SU-DHL-6 (cell line): ENCODE results near the gene GPR150.

Experiments used
- H2AFZ ChIP-seq: fragments of 200-600 bp; sonication (generic); 2 replicates; pipeline ENCODE4 v1.6.1; 2014; ENCODE audit warnings: low read depth, mild to moderate bottlenecking, moderate library complexity, mixed read lengths, antibody characterized with exemption, low read length; ENCODE audit not compliant: severe bottlenecking
- H3F3A ChIP-seq: fragments of 200-600 bp; shearing (Covaris generic); 2 replicates; pipeline ENCODE4 v1.6.0; 2016; ENCODE audit warnings: antibody characterized with exemption, mild to moderate bottlenecking; ENCODE audit not compliant: insufficient read depth
- H3K27ac ChIP-seq: fragments of 200-600 bp; sonication (generic); 2 replicates; pipeline ENCODE4 v1.5.1; 2016; ENCODE audit warnings: low read depth, mild to moderate bottlenecking, low read length, moderate library complexity, mixed read lengths
- H3K27me3 ChIP-seq: fragments of 200-600 bp; sonication (generic), shearing (Covaris generic); 2 replicates; pipeline ENCODE4 v1.6.0; 2014; ENCODE audit warnings: mild to moderate bottlenecking, low read length
- H3K36me3 ChIP-seq: fragments of 200-600 bp; sonication (generic); 2 replicates; pipeline ENCODE4 v1.6.1; 2014; ENCODE audit warnings: mild to moderate bottlenecking, low read length, mixed read lengths
- H3K4me2 ChIP-seq: fragments of 300-600, 200-600 bp; shearing (Covaris generic), sonication (generic); 2 replicates; pipeline ENCODE4 v1.6.0; 2014; ENCODE audit warnings: low read length, low read depth, mild to moderate bottlenecking; ENCODE audit not compliant: poor library complexity, severe bottlenecking
- H3K4me3 ChIP-seq: fragments of 200-600 bp; sonication (generic); 2 replicates; pipeline ENCODE4 v1.5.1; 2014; ENCODE audit warnings: antibody characterized with exemption, low read length, mild to moderate bottlenecking, mixed read lengths; ENCODE audit not compliant: insufficient read depth, poor library complexity, severe bottlenecking
- H3K79me2 ChIP-seq: fragments of 200-600 bp; sonication (generic); 2 replicates; pipeline ENCODE4 v1.6.1; 2014; ENCODE audit warnings: mild to moderate bottlenecking, low read length, moderate library complexity; ENCODE audit not compliant: insufficient read depth
- H3K9ac ChIP-seq: fragments of 200-600 bp; sonication (generic); 2 replicates; pipeline ENCODE4 v1.7.0; 2014; ENCODE audit warnings: mild to moderate bottlenecking, low read length
- H3K9me2 ChIP-seq: fragments of 200-600 bp; sonication (generic); replicated peaks from 2 replicates; pipeline ENCODE4 v1.6.1; 2014; ENCODE audit warnings: low read length; ENCODE audit not compliant: insufficient read depth
- H3K9me3 ChIP-seq: fragments of 200-600 bp; sonication (generic); 2 replicates; pipeline ENCODE4 v1.6.1; 2014; ENCODE audit warnings: low read length, mixed read lengths; ENCODE audit not compliant: insufficient read depth
- H4K20me1 ChIP-seq: fragments of 200-600 bp; sonication (generic); 2 replicates; pipeline ENCODE4 v1.6.1; 2014; ENCODE audit warnings: low read depth, mild to moderate bottlenecking, antibody characterized with exemption, low read length, moderate library complexity, mixed read lengths
- EZH2phosphoT487 ChIP-seq: fragments of 200-600 bp; sonication (generic), shearing (Covaris generic); conservative IDR thresholded peaks from 2 replicates; pipeline ENCODE4 v1.6.1; 2018; ENCODE audit warnings: mild to moderate bottlenecking, antibody characterized with exemption, low read length, moderate library complexity, mixed read lengths
- TF ChIP-seq, protein P1 (sequence below): fragments of 200-600 bp; sonication (generic); IDR thresholded peaks from one replicate; pipeline ENCODE4 v1.5.1; 2017; ENCODE audit warnings: antibody characterized with exemption, mild to moderate bottlenecking, low read length, moderate library complexity; ENCODE audit not compliant: insufficient read depth, poor library complexity, severe bottlenecking

GPR150 gene

DNA sequence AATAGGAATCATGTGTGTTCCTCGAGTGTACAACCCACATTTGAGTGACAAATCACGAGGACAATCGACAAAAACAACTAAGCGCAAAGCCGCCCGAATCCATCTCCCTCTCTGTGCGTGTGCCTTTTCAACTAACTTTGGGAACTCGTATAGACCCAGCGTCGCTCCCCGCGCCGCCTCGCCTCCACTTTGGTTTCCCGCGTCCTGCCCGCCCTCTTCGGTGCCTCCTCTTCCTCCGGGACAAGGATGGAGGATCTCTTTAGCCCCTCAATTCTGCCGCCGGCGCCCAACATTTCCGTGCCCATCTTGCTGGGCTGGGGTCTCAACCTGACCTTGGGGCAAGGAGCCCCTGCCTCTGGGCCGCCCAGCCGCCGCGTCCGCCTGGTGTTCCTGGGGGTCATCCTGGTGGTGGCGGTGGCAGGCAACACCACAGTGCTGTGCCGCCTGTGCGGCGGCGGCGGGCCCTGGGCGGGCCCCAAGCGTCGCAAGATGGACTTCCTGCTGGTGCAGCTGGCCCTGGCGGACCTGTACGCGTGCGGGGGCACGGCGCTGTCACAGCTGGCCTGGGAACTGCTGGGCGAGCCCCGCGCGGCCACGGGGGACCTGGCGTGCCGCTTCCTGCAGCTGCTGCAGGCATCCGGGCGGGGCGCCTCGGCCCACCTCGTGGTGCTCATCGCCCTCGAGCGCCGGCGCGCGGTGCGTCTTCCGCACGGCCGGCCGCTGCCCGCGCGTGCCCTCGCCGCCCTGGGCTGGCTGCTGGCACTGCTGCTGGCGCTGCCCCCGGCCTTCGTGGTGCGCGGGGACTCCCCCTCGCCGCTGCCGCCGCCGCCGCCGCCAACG, at the start of gene GPR150:
Gene GPR150, plus strand, starts transcription at position 58 of the 840 bp plus-strand sequence. Its CDS starts 189 bp downstream, at position 247.
- Histone ChIP-seq H3K9me3 (no peaks in the 10 kb centered on the region), H3F3A (no peaks in the 10 kb centered on the region), H3K36me3 (no peaks in the 10 kb centered on the region), H3K4me2 (peak within 1 kb of the TSS; percentile 40), H2AFZ (peak within 1 kb of the TSS; percentile 29), H3K27ac (no peak within 1 kb of the TSS), H4K20me1 (no peaks in the 10 kb centered on the region), H3K79me2 (no peaks in the 10 kb centered on the region), H3K27me3 (no peaks in the 10 kb centered on the region), H3K9me2 (no peaks in the 10 kb centered on the region), H3K4me3 (no peak within 1 kb of the TSS), H3K9ac (no peak within 1 kb of the TSS; the same call in 1 of the 2 replicates)
- TF ChIP-seq EZH2phosphoT487 = no peak
- TF ChIP-seq, protein P1, sequence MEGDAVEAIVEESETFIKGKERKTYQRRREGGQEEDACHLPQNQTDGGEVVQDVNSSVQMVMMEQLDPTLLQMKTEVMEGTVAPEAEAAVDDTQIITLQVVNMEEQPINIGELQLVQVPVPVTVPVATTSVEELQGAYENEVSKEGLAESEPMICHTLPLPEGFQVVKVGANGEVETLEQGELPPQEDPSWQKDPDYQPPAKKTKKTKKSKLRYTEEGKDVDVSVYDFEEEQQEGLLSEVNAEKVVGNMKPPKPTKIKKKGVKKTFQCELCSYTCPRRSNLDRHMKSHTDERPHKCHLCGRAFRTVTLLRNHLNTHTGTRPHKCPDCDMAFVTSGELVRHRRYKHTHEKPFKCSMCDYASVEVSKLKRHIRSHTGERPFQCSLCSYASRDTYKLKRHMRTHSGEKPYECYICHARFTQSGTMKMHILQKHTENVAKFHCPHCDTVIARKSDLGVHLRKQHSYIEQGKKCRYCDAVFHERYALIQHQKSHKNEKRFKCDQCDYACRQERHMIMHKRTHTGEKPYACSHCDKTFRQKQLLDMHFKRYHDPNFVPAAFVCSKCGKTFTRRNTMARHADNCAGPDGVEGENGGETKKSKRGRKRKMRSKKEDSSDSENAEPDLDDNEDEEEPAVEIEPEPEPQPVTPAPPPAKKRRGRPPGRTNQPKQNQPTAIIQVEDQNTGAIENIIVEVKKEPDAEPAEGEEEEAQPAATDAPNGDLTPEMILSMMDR = no peak

DNA sequence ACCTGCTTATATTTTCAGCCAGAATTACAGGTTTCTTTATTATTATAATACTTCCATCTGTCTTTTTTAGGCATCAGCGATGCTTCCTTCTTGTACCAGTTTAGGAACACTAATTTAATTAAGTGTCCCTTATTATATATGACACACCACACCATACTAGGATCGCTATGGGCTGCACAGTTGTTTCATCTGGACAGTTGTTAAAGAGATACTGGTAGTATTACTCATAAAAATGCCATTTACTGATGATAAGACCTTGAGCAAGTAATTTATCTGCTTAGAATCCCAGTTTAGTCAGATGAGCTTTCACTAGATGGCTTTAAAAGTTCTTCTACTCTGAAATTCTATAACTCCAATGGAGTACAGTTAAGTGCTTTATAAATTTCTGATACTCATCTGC, 47.9 kb upstream of the GPR150 start:
- H3K4me3 ChIP-seq = no peak overlapping the region
- TF ChIP-seq, protein P1 = no peak
- no peak for TF ChIP-seq EZH2phosphoT487
- no peak overlapping the region for H3K9ac ChIP-seq

DNA sequence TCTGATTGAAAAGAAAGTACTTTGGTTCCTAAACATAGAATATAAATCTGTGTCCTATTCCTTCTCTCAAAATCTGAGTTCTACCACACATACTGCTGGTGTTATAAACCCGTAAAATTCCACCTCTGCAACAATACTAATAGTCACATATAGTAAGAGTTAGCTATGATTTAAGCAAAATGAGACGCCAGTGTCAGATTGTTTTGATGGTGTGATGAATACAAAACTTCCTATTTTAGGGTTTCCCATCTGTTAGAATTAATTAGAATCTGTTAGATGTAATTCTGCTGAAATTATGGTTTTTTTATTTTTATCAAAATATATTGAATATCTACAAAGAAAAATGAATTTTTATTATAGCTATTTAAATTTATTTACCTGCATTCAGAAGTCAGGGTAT, 38.3 kb upstream of the GPR150 start:
- H3K9me2 ChIP-seq = no peaks in the 10 kb centered on the region
- H3K9ac ChIP-seq = no peak overlapping the region
- no peak overlapping the region for H3K27ac ChIP-seq
- 0 out of 2 replicates have a peak, but pooled peaks cover 5% of the 10 kb centered on the region for H3K79me2 ChIP-seq
- H4K20me1 ChIP-seq = no peaks in the 10 kb centered on the region
- no peak overlapping the region for H3K4me3 ChIP-seq
- no peaks in the 10 kb centered on the region for H3F3A ChIP-seq
- no peaks in the 10 kb centered on the region for H3K27me3 ChIP-seq
- no peak overlapping the region for H2AFZ ChIP-seq
- no peak overlapping the region for H3K4me2 ChIP-seq
- TF ChIP-seq, protein P1 = no peak
- TF ChIP-seq EZH2phosphoT487 = no peak
- no peaks in the 10 kb centered on the region for H3K9me3 ChIP-seq
- H3K36me3 ChIP-seq = no peaks in the 10 kb centered on the region

More for the DNA sequence above, 47.9 kb upstream of the GPR150 start:
- Histone ChIP-seq H3K9me2 (no peaks in the 10 kb centered on the region), H4K20me1 (no peaks in the 10 kb centered on the region), H3K9me3 (no peaks in the 10 kb centered on the region), H2AFZ (no peak overlapping the region), H3K27ac (no peak overlapping the region), H3K27me3 (no peaks in the 10 kb centered on the region), H3K79me2 (no peaks in the 10 kb centered on the region), H3K36me3 (0 out of 2 replicates have a peak, but pooled peaks cover 2% of the 10 kb centered on the region), H3K4me2 (no peak overlapping the region), H3F3A (no peaks in the 10 kb centered on the region)
